ENCODE results near the gene CTDSPL2. TPM values are rescaled to one million over a fixed set of nuclear protein-coding genes. Genes with fewer than 3 reads are reported as not detected.
A peak's percentile ranks its signal among the peaks of the same experiment; 100 is the strongest.

CTDSPL2 gene
- total RNA-seq (10 to 100 TPM; 48.7 to 73.7 (median 53.7) TPM), polyA plus RNA-seq (1 to 10 TPM; 5.2 to 7.3 (median 6.1) TPM)
- long read RNA-seq, donor 1, full-length matches to known transcripts = 2 of 2 reads
- long read RNA-seq, donor 1, partial matches to known transcripts = 0 of 2 reads
- long read RNA-seq, donor 1, other reads (novel, unspliced or antisense) = 0 of 2 reads
- long read RNA-seq, donor 2, full-length matches to known transcripts = 2 of 8 reads
- long read RNA-seq, donor 2, partial matches to known transcripts = 6 of 8 reads
- long read RNA-seq, donor 2, other reads (novel, unspliced or antisense) = 0 of 8 reads

- intact Hi-C loops (cut with DNase I; ENCODE audit: low total_unique reads) = loop anchor here (10.0 kb wide), 1 partner anchor 132 kb away; no protein-coding TSS in a partner anchor
- H3K9me3 ChIP-seq = no peaks in the 10 kb centered on the region
These were observed at the start of gene CTDSPL2 for GRCh38 chr15:44426975-44427755. Gene CTDSPL2 (plus strand): TSS chr15:44427629. CDS start chr15:44459015, 31,386 bp downstream.

GRCh38 chr15:44381236-44381635 is 46.2 kb upstream of the CTDSPL2 start:
- no peaks in the 10 kb centered on the region for H3K9me3 ChIP-seq
- no peak overlapping the region for H3K4me3 ChIP-seq
- H3K27ac ChIP-seq = no peak overlapping the region
- TF ChIP-seq POLR2A (IDR thresholded peaks at IDR 0.05) = no peak
- TF ChIP-seq CTCF (IDR thresholded peaks at IDR 0.05 in 8 of 11, conservative IDR thresholded peaks at IDR 0.05 in 3 of 11) = no peak
- TF ChIP-seq POLR2AphosphoS5 (IDR thresholded peaks at IDR 0.05) = no peak
- intact Hi-C loops (cut with DNase I; ENCODE audit: low total_unique reads) = no loop called here
- peaks cover 0 to 55% (median 21%) of the 10 kb centered on the region in 6 donors for H3K36me3 ChIP-seq
- no peaks in the 10 kb centered on the region for H3K27me3 ChIP-seq (replicated peaks in 1 of 7)
- H3K4me1 ChIP-seq = peaks cover 0 to 9% (median 3%) of the 10 kb centered on the region in 6 donors
- no peak for DNase-seq

More at GRCh38 chr15:44426975-44427755, at the start of gene CTDSPL2:
- WGBS, 5 donors = 0 to 1% (median 0%) methylated on average over 44 to 53 of the region's 53 CpGs
- peaks cover 19 to 59% (median 40%) of the 10 kb centered on the region in 6 donors for H3K4me1 ChIP-seq
- peaks cover 0 to 9% (median 2%) of the 10 kb centered on the region in 6 donors for H3K36me3 ChIP-seq
- TF ChIP-seq POLR2A (IDR thresholded peaks at IDR 0.05) = peak in 1 of 3 donors; percentile 21
- peak; percentile 83 to 93 (median 91) for TF ChIP-seq POLR2AphosphoS5 (IDR thresholded peaks at IDR 0.05)
- peak in 9 of 11 experiments; percentile 30 to 76 (median 52) for TF ChIP-seq CTCF (IDR thresholded peaks at IDR 0.05 in 8 of 11, conservative IDR thresholded peaks at IDR 0.05 in 3 of 11)
- peak within 1 kb of the TSS; percentile 84 to 90 (median 86) for H3K4me3 ChIP-seq
- peak; percentile 99 for DNase-seq
- H3K27ac ChIP-seq = peak within 1 kb of the TSS; percentile 92 to 98 (median 96)
- H3K27me3 ChIP-seq (replicated peaks in 1 of 7) = no peaks in the 10 kb centered on the region

- H3K27ac ChIP-seq = no peak overlapping the region
- no peaks in the 10 kb centered on the region for H3K9me3 ChIP-seq
- DNase-seq = no peak
- no peak overlapping the region for H3K4me3 ChIP-seq
- H3K4me1 ChIP-seq = peaks cover 0 to 9% (median 3%) of the 10 kb centered on the region in 6 donors
- 17 to 38% (median 32%) methylated on average over 1 of the region's 1 CpG for WGBS, 5 donors
- intact Hi-C loops (cut with DNase I; ENCODE audit: low total_unique reads) = no loop called here
- H3K36me3 ChIP-seq = peaks cover 2 to 78% (median 18%) of the 10 kb centered on the region in 6 donors
- TF ChIP-seq CTCF (IDR thresholded peaks at IDR 0.05 in 8 of 11, conservative IDR thresholded peaks at IDR 0.05 in 3 of 11) = no peak
- no peak for TF ChIP-seq POLR2AphosphoS5 (IDR thresholded peaks at IDR 0.05)
- TF ChIP-seq POLR2A (IDR thresholded peaks at IDR 0.05) = no peak
- no peaks in the 10 kb centered on the region for H3K27me3 ChIP-seq (replicated peaks in 1 of 7)
These were observed 42.0 kb upstream of the CTDSPL2 start for GRCh38 chr15:44385344-44385942.
